CD4-positive, alpha-beta memory T cell (primary cell): ENCODE results near the gene CACNA1B. TPM values are rescaled to one million over a fixed set of nuclear protein-coding genes. Genes with fewer than 3 reads are reported as not detected.

ENCODE experiments used
- CTCF ChIA-PET: fragments of 350-600 bp; sonication (Branson Sonifier 250); formaldehyde crosslinking; loops from one replicate; lab custom pipeline; 2021; ENCODE audit warnings: inconsistent platforms; ENCODE audit not compliant: partially characterized antibody; lab: Charles Lee
- POLR2A ChIA-PET: fragments of 350-600 bp; sonication (Branson Sonifier 250); formaldehyde crosslinking; loops from one replicate; lab custom pipeline; 2021; ENCODE audit not compliant: partially characterized antibody; lab: Charles Lee
- DNase-seq, 5 donors: peaks; one replicate each; pipeline versions ENCODE4 v3.0.0 to v3.0.0-alpha.2; 2020 to 2022; ENCODE audit warnings: mixed read lengths in 1 of 5
- H3K27ac ChIP-seq: one replicate; pipeline ENCODE4 v1.7.0; 2013; ENCODE audit warnings: low read depth, low read length
- H3K27me3 ChIP-seq: 2 replicates; pipeline ENCODE4 v1.7.0; 2013; ENCODE audit warnings: mild to moderate bottlenecking, low read length, moderate library complexity; ENCODE audit not compliant: insufficient read depth
- H3K36me3 ChIP-seq: 2 replicates; pipeline ENCODE4 v1.7.0; 2013; ENCODE audit warnings: mild to moderate bottlenecking, low read length, moderate library complexity; ENCODE audit not compliant: insufficient read depth
- H3K4me1 ChIP-seq: 2 replicates; pipeline ENCODE4 v1.7.0; 2013; ENCODE audit warnings: mild to moderate bottlenecking, low read length, moderate library complexity; ENCODE audit not compliant: insufficient read depth
- H3K4me3 ChIP-seq, 2 donors: one replicate each; pipeline ENCODE4 v1.7.0; 2013; ENCODE audit warnings: low read length in 2 of 2, mild to moderate bottlenecking in 1 of 2
- H3K9me3 ChIP-seq, 2 donors: one replicate each; pipeline ENCODE4 v1.7.0; 2013; ENCODE audit warnings: low read length in 2 of 2, control low read depth in 1 of 2; ENCODE audit not compliant: control insufficient read depth in 1 of 2
- H3K27ac Mint-ChIP-seq, 7 donors: one replicate each; pipeline ENCODE4 v1.8.0; 2020 to 2021; ENCODE audit warnings: mixed read lengths in 7 of 7, mild to moderate bottlenecking in 6 of 7, inconsistent platforms in 3 of 7, moderate library complexity in 3 of 7
- H3K27me3 Mint-ChIP-seq, 2 donors: one replicate each; pipeline ENCODE4 v1.8.0; 2020 to 2021; ENCODE audit warnings: mixed read lengths in 2 of 2
- H3K36me3 Mint-ChIP-seq, 2 donors: one replicate each; pipeline ENCODE4 v1.8.0; 2020 to 2021; ENCODE audit warnings: mixed read lengths in 2 of 2, inconsistent platforms in 1 of 2, mild to moderate bottlenecking in 1 of 2
- H3K4me1 Mint-ChIP-seq, 4 donors: one replicate each; pipeline ENCODE4 v1.8.0; 2020 to 2021; ENCODE audit warnings: mixed read lengths in 4 of 4, mild to moderate bottlenecking in 1 of 4
- H3K4me3 Mint-ChIP-seq, 8 donors: one replicate each; pipeline ENCODE4 v1.8.0; 2020 to 2021; ENCODE audit warnings: mixed read lengths in 8 of 8, mild to moderate bottlenecking in 7 of 8, moderate library complexity in 6 of 8, inconsistent platforms in 3 of 8
- H3K9me3 Mint-ChIP-seq, 8 donors: one replicate each; pipeline ENCODE4 v1.8.0; 2020 to 2021; ENCODE audit warnings: mixed read lengths in 8 of 8, mild to moderate bottlenecking in 5 of 8, inconsistent platforms in 3 of 8, moderate library complexity in 1 of 8
- intact Hi-C: fragments of 100-400 bp; cut with micrococcal nuclease; formaldehyde crosslinking; loops from one replicate; pipeline ENCODE4 v1.15.1; 2023
- polyA plus RNA-seq, 2 donors: library from polyadenylated mRNA; unstranded; fragments of 300-500 nt; fragmentation: Illumina TruSeq; gene quantifications; one replicate each; pipeline ENCODE4 v1.2.3, GENCODE V29; 2021
- total RNA-seq, 2 experiments: library from RNA; stranded (reverse); gene quantifications; one replicate each; pipeline ENCODE4 v1.2.3, GENCODE V29; 2021

CACNA1B gene
- total and polyA plus RNA-seq, 4 experiments from 2014 or later = not detected

DNA sequence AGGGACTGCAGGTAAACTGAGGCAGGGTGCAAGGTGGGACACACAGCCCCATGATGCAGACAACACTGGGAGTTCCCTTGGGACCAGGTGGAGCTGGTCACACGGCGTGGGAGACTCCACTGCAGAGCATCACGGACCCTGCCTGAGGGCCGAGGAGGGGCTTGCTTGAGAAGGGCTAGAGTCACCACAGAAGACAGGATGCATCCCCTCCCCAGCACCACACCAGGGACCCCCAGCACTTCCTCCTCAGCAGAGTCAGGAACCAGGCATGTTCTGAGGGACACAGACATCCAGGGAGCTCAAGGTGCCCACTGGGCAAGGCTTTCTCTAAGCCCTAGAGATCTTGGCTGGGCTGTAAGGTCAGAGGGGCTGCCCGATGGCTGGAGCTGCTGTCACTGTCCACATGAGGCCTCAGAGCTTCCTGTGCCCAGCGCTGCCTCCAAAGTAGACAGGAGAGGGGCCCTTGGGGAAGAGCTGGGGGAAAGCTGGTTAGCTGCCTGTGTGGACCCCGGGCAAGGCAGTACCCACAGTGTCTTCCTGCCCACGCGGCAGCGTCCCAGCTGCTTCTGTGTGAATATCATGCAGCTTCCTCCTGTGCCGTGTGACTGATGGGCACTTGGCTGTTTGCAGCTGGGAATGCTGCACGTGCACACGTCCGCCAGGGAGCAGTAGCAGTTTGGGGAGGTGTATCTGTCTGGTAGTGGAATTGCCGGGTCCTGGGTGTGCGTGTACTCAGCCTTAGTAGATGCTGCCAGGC is 176.6 kb downstream of the CACNA1B start:
- no peak overlapping the region for H3K27ac Mint-ChIP-seq
- no peak for DNase-seq
- no peaks in the 10 kb centered on the region for H3K9me3 Mint-ChIP-seq
- no peak overlapping the region for H3K4me3 Mint-ChIP-seq
- Histone ChIP-seq H3K4me3 (no peak overlapping the region), H3K36me3 (no peaks in the 10 kb centered on the region), H3K27ac (no peak overlapping the region), H3K27me3 (no peaks in the 10 kb centered on the region), H3K9me3 (no peaks in the 10 kb centered on the region), H3K4me1 (no peaks in the 10 kb centered on the region)
- H3K36me3 Mint-ChIP-seq = no peaks in the 10 kb centered on the region
- H3K4me1 Mint-ChIP-seq = peaks cover 0 to 1% (median 0%) of the 10 kb centered on the region in 4 donors
- peaks cover 5 to 14% of the 10 kb centered on the region in 2 donors for H3K27me3 Mint-ChIP-seq
- CTCF ChIA-PET = no interaction called here
- intact Hi-C loops = no loop called here
- POLR2A ChIA-PET = no interaction called here

DNA sequence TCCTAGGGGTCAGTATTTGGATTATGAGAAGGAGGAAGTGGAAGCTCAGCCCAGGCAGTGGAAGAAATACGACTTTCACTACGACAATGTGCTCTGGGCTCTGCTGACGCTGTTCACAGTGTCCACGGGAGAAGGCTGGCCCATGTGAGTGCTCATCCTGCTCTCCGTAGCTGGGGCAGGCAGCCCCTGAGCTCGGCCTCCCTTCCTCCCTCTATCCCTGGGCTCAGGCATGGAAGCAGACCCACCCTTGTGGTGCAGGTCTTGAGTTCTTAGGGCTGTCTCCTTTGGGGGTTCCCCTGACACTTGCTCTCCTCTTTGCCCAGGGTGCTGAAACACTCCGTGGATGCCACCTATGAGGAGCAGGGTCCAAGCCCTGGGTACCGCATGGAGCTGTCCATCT is 180.1 kb downstream of the CACNA1B start:
- Mint-ChIP-seq H3K4me1 (peaks cover 0 to 1% (median 0%) of the 10 kb centered on the region in 4 donors), H3K27me3 (peaks cover 1 to 8% of the 10 kb centered on the region in 2 donors), H3K9me3 (no peaks in the 10 kb centered on the region), H3K36me3 (no peaks in the 10 kb centered on the region), H3K27ac (peak overlapping the region in 3 of 7 donors; percentile 29 to 60 (median 31)), H3K4me3 (no peak overlapping the region)
- Histone ChIP-seq H3K9me3 (no peaks in the 10 kb centered on the region), H3K27me3 (no peaks in the 10 kb centered on the region), H3K36me3 (no peaks in the 10 kb centered on the region), H3K27ac (no peak overlapping the region), H3K4me1 (no peaks in the 10 kb centered on the region), H3K4me3 (no peak overlapping the region)
- intact Hi-C loops = no loop called here
- CTCF ChIA-PET = no interaction called here
- no peak for DNase-seq
- POLR2A ChIA-PET = no interaction called here

DNA sequence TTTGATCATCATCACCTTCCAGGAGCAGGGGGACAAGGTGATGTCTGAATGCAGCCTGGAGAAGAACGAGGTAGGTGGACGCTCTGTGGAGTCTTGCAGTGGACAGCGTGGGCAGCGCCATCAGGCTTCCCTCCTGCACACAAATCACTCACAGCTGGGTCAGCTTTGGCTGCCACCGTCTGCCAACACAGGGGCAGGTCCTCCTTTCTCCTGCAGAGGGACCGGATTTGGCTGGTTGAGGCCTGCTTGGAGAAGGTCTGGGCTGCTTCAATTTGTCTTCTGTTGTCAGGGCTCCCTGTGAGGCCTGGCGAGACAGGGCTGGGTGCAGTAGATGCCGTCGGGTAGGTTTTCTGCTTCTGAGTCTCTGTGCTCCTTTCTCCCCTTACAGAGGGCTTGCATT is 180.6 kb downstream of the CACNA1B start:
- no peaks in the 10 kb centered on the region for H3K36me3 Mint-ChIP-seq
- Histone ChIP-seq H3K27ac (no peak overlapping the region), H3K36me3 (no peaks in the 10 kb centered on the region), H3K4me1 (no peaks in the 10 kb centered on the region), H3K9me3 (no peaks in the 10 kb centered on the region), H3K4me3 (no peak overlapping the region), H3K27me3 (no peaks in the 10 kb centered on the region)
- H3K27me3 Mint-ChIP-seq = peaks cover 1 to 8% of the 10 kb centered on the region in 2 donors
- intact Hi-C loops = no loop called here
- peaks cover 0 to 1% (median 0%) of the 10 kb centered on the region in 4 donors for H3K4me1 Mint-ChIP-seq
- ChIA-PET CTCF (no interaction called here), POLR2A (no interaction called here)
- peak overlapping the region in 1 of 7 donors; percentile 31 for H3K27ac Mint-ChIP-seq
- H3K9me3 Mint-ChIP-seq = no peaks in the 10 kb centered on the region
- no peak overlapping the region for H3K4me3 Mint-ChIP-seq
- no peak for DNase-seq

DNA sequence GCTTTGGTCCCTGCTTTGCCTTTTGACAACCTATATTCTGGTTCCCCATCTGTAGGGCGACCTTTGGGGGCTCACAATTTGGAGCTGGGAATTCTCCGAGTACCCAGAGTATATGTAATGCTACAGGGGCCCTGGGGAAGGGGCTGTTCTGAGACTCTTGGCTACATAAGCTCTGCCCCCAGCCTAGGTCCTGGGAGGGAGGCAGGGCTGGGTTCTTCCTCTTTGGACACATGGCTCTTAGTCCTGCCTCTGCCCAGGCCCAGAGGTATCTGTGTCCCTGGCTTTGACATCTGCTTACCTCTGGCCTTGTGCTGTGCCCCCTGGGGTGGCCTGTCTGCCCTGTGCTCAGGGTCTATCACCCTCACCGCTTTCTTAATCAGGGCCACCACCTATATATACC is 181.6 kb downstream of the CACNA1B start:
- Histone ChIP-seq H3K27me3 (no peaks in the 10 kb centered on the region), H3K4me1 (no peaks in the 10 kb centered on the region), H3K27ac (no peak overlapping the region), H3K36me3 (no peaks in the 10 kb centered on the region), H3K9me3 (no peaks in the 10 kb centered on the region), H3K4me3 (no peak overlapping the region)
- Mint-ChIP-seq H3K4me3 (no peak overlapping the region), H3K36me3 (no peaks in the 10 kb centered on the region), H3K9me3 (no peaks in the 10 kb centered on the region), H3K27me3 (peaks cover 1 to 5% of the 10 kb centered on the region in 2 donors), H3K27ac (no peak overlapping the region), H3K4me1 (no peaks in the 10 kb centered on the region)
- no peak for DNase-seq
- ChIA-PET CTCF (no interaction called here), POLR2A (no interaction called here)
- intact Hi-C loops = no loop called here

DNA sequence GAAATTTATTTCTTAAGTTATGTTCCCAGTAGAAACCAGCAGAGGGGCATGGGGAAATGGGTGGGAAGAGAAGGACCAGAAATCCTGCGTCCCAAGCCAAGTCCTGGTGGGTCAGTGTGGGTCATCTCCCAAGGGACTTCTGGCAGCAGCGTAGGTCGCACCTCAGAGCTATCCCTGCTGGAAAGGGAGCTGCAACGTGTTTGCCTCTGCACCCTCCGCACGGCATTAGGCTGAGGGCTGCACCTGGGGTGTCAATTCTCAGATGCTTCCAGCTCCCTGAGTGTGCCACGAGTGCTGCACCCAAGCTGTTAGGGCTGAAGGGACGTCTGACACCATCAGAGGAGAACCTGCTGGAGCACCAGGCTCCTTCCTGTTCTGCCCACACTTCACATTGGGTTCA is 182.8 kb downstream of the CACNA1B start:
- H3K4me1 ChIP-seq = no peaks in the 10 kb centered on the region
- DNase-seq = no peak
- Mint-ChIP-seq H3K4me1 (no peaks in the 10 kb centered on the region), H3K9me3 (no peaks in the 10 kb centered on the region), H3K27ac (no peak overlapping the region), H3K27me3 (peaks cover 4 to 8% of the 10 kb centered on the region in 2 donors), H3K36me3 (no peaks in the 10 kb centered on the region), H3K4me3 (no peak overlapping the region)
- ChIA-PET CTCF (no interaction called here), POLR2A (no interaction called here)
- intact Hi-C loops = no loop called here
- H3K27ac ChIP-seq = no peak overlapping the region
- no peaks in the 10 kb centered on the region for H3K27me3 ChIP-seq
- no peaks in the 10 kb centered on the region for H3K36me3 ChIP-seq
- H3K9me3 ChIP-seq = no peaks in the 10 kb centered on the region
- no peak overlapping the region for H3K4me3 ChIP-seq

DNA sequence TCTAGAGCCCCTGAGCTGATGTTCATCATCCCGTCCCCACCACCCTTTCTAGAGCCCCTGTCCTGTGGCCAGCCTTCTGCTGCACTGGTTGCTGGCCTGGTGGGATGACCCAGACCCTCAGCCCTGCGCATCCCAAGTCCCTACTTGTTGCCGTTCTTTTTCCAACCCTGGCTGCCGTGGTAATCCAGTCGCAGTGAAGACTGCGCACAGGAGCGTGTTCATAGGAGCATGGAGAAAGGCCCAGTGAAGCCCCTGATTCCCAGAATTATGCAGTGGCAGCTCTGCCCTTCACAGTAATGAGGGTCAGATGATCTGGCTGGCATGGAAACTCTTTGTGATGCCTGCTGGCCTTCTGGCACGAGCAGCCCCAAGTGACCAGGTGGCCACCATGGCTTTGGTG is 183.3 kb downstream of the CACNA1B start:
- Mint-ChIP-seq H3K4me3 (no peak overlapping the region), H3K27ac (no peak overlapping the region), H3K36me3 (no peaks in the 10 kb centered on the region), H3K9me3 (no peaks in the 10 kb centered on the region), H3K27me3 (peaks cover 4 to 12% of the 10 kb centered on the region in 2 donors), H3K4me1 (no peaks in the 10 kb centered on the region)
- H3K27ac ChIP-seq = no peak overlapping the region
- CTCF ChIA-PET = no interaction called here
- no peak overlapping the region for H3K4me3 ChIP-seq
- H3K4me1 ChIP-seq = no peaks in the 10 kb centered on the region
- H3K9me3 ChIP-seq = no peaks in the 10 kb centered on the region
- DNase-seq = no peak
- no peaks in the 10 kb centered on the region for H3K36me3 ChIP-seq
- POLR2A ChIA-PET = no interaction called here
- H3K27me3 ChIP-seq = no peaks in the 10 kb centered on the region
- intact Hi-C loops = no loop called here

DNA sequence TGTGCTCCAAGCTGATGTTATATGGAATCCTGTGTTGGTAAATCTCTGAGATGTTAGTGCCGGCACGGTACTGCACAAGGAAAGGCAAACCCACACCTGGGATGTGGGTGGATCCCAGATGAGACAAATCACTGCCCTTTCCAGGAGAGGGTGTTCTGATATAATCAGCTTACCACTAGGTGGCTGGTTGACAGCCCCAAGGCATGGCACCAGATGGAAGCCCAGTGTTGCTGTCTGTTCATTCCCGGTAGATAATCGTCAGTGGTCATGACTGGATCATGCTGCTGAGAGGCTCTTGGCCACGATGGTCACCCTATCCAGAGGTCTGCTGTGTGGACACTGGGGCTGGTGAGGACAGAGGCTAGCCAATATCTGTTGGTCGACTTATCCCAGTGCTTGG is 184.0 kb downstream of the CACNA1B start:
- Histone ChIP-seq H3K36me3 (no peaks in the 10 kb centered on the region), H3K4me3 (no peak overlapping the region), H3K27ac (no peak overlapping the region), H3K27me3 (no peaks in the 10 kb centered on the region), H3K4me1 (no peaks in the 10 kb centered on the region), H3K9me3 (no peaks in the 10 kb centered on the region)
- ChIA-PET POLR2A (no interaction called here), CTCF (no interaction called here)
- H3K4me1 Mint-ChIP-seq = no peaks in the 10 kb centered on the region
- H3K27ac Mint-ChIP-seq = no peak overlapping the region
- intact Hi-C loops = no loop called here
- H3K27me3 Mint-ChIP-seq = peaks cover 3 to 9% of the 10 kb centered on the region in 2 donors
- no peaks in the 10 kb centered on the region for H3K36me3 Mint-ChIP-seq
- H3K4me3 Mint-ChIP-seq = no peak overlapping the region
- no peaks in the 10 kb centered on the region for H3K9me3 Mint-ChIP-seq
- DNase-seq = no peak
